ENCODE measurements around the gene ZNF239.
"Not testable (repeated sequence)": the region's sequence is repeated elsewhere in the genome, so short reads cannot be mapped to it uniquely, and the experiment has no call there.

Gene ZNF239

DNA sequence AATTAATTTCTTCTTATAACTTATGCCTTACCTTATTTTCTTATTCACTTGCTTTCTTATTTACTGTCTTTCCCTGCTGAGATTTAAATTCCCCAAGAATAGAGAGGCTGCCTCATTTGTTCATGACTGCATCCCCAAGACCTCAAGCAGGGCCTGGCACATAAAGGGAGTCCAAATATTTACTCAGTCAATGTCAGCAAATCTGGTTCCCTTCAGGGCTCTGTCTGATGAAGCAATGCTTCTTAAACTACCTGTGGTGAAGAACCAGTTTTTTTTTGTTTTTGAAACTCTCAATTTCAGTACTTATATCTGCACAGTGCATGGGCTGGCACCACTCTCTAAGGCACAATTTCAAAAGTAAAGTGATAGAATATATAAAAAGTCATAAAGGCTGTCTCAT, 4.7 kb downstream of the ZNF239 start:
- Histone ChIP-seq H3K4me3 (replicated peaks; ENCODE audit: insufficient read depth, low read length) (no peak overlapping the region), H3K27me3 (ENCODE audit: insufficient read depth, poor library complexity, severe bottlenecking) (no peaks in the 10 kb centered on the region), H3K27ac (replicated peaks) (no peak overlapping the region)
- TF ChIP-seq SPI1 (IDR thresholded peaks at IDR 0.05; ENCODE audit: borderline replicate concordance, low read depth) (no peak), POLR2AphosphoS5 (IDR thresholded peaks at IDR 0.05; ENCODE audit: low read depth) (no peak), GABPA (IDR thresholded peaks at IDR 0.05; ENCODE audit: low read depth) (no peak)
- TF ChIP-seq, protein P1, sequence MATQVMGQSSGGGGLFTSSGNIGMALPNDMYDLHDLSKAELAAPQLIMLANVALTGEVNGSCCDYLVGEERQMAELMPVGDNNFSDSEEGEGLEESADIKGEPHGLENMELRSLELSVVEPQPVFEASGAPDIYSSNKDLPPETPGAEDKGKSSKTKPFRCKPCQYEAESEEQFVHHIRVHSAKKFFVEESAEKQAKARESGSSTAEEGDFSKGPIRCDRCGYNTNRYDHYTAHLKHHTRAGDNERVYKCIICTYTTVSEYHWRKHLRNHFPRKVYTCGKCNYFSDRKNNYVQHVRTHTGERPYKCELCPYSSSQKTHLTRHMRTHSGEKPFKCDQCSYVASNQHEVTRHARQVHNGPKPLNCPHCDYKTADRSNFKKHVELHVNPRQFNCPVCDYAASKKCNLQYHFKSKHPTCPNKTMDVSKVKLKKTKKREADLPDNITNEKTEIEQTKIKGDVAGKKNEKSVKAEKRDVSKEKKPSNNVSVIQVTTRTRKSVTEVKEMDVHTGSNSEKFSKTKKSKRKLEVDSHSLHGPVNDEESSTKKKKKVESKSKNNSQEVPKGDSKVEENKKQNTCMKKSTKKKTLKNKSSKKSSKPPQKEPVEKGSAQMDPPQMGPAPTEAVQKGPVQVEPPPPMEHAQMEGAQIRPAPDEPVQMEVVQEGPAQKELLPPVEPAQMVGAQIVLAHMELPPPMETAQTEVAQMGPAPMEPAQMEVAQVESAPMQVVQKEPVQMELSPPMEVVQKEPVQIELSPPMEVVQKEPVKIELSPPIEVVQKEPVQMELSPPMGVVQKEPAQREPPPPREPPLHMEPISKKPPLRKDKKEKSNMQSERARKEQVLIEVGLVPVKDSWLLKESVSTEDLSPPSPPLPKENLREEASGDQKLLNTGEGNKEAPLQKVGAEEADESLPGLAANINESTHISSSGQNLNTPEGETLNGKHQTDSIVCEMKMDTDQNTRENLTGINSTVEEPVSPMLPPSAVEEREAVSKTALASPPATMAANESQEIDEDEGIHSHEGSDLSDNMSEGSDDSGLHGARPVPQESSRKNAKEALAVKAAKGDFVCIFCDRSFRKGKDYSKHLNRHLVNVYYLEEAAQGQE (IDR thresholded peaks at IDR 0.05; ENCODE audit: insufficient replicate concordance, low read depth): no peak
- TF ChIP-seq, protein P2, sequence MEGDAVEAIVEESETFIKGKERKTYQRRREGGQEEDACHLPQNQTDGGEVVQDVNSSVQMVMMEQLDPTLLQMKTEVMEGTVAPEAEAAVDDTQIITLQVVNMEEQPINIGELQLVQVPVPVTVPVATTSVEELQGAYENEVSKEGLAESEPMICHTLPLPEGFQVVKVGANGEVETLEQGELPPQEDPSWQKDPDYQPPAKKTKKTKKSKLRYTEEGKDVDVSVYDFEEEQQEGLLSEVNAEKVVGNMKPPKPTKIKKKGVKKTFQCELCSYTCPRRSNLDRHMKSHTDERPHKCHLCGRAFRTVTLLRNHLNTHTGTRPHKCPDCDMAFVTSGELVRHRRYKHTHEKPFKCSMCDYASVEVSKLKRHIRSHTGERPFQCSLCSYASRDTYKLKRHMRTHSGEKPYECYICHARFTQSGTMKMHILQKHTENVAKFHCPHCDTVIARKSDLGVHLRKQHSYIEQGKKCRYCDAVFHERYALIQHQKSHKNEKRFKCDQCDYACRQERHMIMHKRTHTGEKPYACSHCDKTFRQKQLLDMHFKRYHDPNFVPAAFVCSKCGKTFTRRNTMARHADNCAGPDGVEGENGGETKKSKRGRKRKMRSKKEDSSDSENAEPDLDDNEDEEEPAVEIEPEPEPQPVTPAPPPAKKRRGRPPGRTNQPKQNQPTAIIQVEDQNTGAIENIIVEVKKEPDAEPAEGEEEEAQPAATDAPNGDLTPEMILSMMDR (IDR thresholded peaks at IDR 0.05; ENCODE audit: insufficient read depth, low read length): no peak
- no peak for DNase-seq (ENCODE audit: low read depth in 1 of 2, low spot score in 1 of 2)

DNA sequence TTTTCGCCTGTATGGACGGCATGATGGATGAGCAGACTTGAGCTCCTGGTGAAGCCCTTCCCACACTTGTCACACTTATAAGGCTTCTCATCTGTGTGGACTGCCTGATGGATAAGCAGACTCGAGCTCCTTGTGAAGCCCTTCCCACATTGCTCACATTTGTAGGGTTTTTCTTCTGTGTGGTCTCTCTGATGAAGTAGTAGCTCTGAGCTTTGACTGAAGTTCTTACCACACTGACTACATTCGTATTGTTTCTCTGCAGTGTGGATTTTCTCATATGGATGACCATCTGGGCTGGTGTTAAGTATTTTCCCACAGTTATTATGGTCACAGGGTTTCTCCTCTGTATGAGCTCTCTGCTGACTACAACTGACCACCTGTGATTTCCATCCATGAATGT, 17.2 kb downstream of the ZNF239 start:
- no peak for DNase-seq (ENCODE audit: low read depth in 1 of 2, low spot score in 1 of 2)
- no peak overlapping the region for H3K4me3 ChIP-seq (replicated peaks; ENCODE audit: insufficient read depth, low read length)
- H3K27ac ChIP-seq (replicated peaks): no peak overlapping the region
- TF ChIP-seq GABPA (IDR thresholded peaks at IDR 0.05; ENCODE audit: low read depth): no peak
- TF ChIP-seq, protein P2 (IDR thresholded peaks at IDR 0.05; ENCODE audit: insufficient read depth, low read length): no peak
- H3K27me3 ChIP-seq (ENCODE audit: insufficient read depth, poor library complexity, severe bottlenecking): no peaks in the 10 kb centered on the region

DNA sequence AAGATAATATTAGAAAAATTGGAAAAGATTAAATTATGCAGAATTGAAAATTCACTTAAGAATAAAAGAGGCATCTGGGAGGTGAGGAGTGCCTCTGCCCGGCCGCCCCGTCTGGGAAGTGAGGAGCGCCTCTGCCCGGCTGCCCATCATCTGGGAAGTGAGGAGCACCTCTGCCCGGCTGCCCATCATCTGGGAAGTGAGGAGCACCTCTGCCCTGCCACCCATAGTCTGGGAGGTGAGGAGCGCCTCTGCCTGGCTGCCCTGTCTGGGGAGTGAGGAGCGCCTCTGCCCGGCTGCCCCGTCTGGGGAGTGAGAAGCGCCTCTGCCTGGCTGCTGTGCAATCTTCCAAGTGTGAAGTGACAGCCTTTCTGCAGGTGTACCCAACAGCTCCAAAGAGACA, 30.7 kb downstream of the ZNF239 start:
- DNase-seq (ENCODE audit: low read depth in 1 of 2, low spot score in 1 of 2); H3K4me3 ChIP-seq (replicated peaks; ENCODE audit: insufficient read depth, low read length); H3K27me3 ChIP-seq (ENCODE audit: insufficient read depth, poor library complexity, severe bottlenecking); H3K27ac ChIP-seq (replicated peaks): not testable (repeated sequence)

DNA sequence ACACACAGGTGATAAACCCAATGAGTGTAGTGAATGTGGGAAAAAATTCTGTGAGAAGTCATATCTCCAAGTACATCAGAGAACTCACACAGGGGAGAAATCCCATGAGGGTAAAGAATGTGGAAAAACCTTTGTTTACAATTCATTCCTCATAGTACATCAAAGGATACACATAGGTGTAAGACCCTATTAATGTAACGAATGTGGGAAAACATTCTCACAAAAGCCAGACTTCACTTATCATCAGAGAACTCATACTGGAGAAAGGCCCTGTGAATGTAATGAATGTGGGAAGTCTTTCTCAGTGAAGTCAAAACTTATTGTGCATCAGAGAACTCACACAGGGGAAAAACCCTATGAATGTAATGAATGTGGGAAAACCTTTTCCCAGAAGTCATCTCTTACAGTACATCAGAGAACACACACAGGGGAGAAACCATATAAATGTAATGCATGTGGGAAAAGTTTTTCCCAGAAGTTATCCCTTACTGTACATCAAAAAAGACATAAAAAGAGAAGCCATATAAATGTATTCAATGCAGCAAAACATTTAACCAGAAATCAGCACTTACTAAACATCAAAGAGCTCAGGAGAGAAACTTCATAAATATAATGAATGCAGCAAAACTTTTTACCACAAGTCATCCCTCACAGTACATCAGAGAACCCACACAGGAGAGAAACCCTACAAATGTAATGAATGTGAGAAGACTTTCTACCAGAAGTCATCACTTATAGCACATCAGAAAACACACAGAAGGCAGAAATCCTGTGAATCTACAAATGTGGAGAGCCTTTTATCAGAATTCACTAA, 49.8 kb downstream of the ZNF239 start:
- Histone ChIP-seq H3K4me3 (replicated peaks; ENCODE audit: insufficient read depth, low read length) (no peak overlapping the region), H3K27ac (replicated peaks) (no peak overlapping the region), H3K27me3 (ENCODE audit: insufficient read depth, poor library complexity, severe bottlenecking) (no peaks in the 10 kb centered on the region)
- no peak for DNase-seq (ENCODE audit: low read depth in 1 of 2, low spot score in 1 of 2)
- no peak for TF ChIP-seq POLR2AphosphoS5 (IDR thresholded peaks at IDR 0.05; ENCODE audit: low read depth)
- TF ChIP-seq, protein P2 (IDR thresholded peaks at IDR 0.05; ENCODE audit: insufficient read depth, low read length): no peak
- TF ChIP-seq SPI1 (IDR thresholded peaks at IDR 0.05; ENCODE audit: borderline replicate concordance, low read depth): no peak
- TF ChIP-seq, protein P1 (IDR thresholded peaks at IDR 0.05; ENCODE audit: insufficient replicate concordance, low read depth): no peak
- no peak for TF ChIP-seq GABPA (IDR thresholded peaks at IDR 0.05; ENCODE audit: low read depth)
